Measurements from ENCODE around the gene TASOR.

Gene TASOR

DNA sequence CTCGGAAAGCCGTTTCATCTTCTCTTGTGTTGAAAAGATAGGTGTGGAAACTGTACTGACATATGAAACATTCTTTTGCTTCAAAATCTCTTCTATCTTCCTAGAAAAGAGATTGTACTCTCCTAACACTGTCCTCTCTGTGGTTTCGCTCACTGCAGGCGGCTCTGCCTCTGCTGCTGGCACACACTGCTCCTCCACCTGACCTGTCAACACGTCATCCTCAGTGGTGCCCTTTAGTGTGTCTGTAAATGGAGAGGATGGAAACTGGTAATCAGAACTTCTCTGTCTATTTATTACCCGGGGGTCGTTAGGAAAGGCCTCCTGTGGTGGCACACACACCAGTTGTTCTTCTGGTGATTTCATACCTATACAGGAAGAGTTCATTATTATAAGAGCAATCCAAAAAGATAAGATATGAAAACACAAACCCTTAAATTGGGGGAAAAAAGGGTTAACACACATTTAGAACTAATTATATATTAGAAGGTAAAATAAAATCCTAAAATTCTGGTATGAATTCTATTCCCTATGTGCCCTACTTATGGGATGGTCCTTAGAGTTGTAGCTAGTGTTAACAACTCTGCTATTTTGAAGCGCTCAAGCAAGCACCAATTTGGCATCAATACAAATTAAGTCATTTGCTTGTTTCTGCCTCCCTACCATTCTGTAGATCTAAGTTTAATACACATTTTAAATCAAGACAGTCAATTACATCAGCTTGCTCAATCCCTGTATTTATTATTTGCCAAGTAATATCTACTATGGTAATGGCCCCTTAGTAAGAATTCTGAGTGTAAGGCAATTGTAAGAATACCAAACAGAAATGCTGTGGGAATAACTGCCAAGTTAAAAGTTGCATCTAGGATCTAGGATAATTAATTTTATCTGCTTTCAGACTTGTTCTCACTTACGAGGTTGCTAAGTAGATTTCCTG is 49.2 kb downstream of the TASOR start:
- Mint-ChIP-seq H3K9me3 (no peaks in the 10 kb centered on the region), H3K27me3 (ENCODE audit: low read depth) (no peaks in the 10 kb centered on the region), H3K27ac (no peak overlapping the region), H3K36me3 (ENCODE audit: low read depth) (peaks cover 57% of the 10 kb centered on the region), H3K4me1 (no peaks in the 10 kb centered on the region), H3K4me3 (no peak overlapping the region)
- TF ChIP-seq, protein P1, sequence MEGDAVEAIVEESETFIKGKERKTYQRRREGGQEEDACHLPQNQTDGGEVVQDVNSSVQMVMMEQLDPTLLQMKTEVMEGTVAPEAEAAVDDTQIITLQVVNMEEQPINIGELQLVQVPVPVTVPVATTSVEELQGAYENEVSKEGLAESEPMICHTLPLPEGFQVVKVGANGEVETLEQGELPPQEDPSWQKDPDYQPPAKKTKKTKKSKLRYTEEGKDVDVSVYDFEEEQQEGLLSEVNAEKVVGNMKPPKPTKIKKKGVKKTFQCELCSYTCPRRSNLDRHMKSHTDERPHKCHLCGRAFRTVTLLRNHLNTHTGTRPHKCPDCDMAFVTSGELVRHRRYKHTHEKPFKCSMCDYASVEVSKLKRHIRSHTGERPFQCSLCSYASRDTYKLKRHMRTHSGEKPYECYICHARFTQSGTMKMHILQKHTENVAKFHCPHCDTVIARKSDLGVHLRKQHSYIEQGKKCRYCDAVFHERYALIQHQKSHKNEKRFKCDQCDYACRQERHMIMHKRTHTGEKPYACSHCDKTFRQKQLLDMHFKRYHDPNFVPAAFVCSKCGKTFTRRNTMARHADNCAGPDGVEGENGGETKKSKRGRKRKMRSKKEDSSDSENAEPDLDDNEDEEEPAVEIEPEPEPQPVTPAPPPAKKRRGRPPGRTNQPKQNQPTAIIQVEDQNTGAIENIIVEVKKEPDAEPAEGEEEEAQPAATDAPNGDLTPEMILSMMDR (IDR thresholded peaks at IDR 0.05; ENCODE audit: unreplicated experiment in 3 of 3), result no peak

Data from nephron (organoid).